Cortex of kidney (tissue), 1 donor: ENCODE data around the gene PPM1K.

Source experiments
- DNase-seq: peaks from one replicate; lab custom pipeline; 2025; lab: John Stamatoyannopoulos, UW

The PPM1K gene

GRCh38 chr4:88217169-88217568 lies 67.2 kb downstream of the PPM1K start:
- DNase-seq, result no peak

- no peak for DNase-seq
Observed at GRCh38 chr4:88216395-88216794, 68.0 kb downstream of the PPM1K start.

DNA sequence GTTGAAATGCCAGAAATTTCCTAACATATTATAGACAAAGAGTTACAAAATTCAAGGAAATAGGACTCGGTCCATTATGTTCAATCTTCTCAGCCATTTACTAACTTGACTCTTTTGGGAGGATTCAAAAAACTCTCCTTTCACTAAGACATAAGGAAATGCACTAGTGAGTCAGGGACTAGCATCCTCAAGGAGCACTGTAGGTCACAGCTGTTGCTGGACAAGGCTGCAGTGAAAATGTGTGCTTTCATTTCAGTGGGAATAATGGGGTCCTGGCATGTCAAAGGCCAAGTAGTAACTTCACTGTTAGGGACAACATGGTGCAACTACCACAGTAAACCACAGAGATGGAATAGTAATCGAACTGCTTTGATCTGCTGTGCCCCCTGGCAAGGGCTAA lies 69.0 kb downstream of the PPM1K start:
- DNase-seq, result no peak

DNA sequence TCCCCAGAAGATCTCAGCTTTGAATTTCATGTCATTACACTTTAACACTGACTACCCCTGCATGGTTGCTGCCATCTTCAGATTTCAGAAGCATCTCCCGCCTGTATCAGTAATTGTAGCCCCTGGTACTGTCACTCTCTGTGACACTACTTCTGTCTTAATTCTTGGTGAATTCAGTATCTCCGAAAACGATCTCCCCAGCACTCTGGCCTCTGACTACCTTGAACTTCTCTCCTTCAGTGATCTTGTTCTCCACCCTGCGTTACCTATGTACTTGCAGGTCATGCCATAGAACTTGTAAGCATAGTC lies 72.2 kb downstream of the PPM1K start:
- no peak for DNase-seq

DNA sequence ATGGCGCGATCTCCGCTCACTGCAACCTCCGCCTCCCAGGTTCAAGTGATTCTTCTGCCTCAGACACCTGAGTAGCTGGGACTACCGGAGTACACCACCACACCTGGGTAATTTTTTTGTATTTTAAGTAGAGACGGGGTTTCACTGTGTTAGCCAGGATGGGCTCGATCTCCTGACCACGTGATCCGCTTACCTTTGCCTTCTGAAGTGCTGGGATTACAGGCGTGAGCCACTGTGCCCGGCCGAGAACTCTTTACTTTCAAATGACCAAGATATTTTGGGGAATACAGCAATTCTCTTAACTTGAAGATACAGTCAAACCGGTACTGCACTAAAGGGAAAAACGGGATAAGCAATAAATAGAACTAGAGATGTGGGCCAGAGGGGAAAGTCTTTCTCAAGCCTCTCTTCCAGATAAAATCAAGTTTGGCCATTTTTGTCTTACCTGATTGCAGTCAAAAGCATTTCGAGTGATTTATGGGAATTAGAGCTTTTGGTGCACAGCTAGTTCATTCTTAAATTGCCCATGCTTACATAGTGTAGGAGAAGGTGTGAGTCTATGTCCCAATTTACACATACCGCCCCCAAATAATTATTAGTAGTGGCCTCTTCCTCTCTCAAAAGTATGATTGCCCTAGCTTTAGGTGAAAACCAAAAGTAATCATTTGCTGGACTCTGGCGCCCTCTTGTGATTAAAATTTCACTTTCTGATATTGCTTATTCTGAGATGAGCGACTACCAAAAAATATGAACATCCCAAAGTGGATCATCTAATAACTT lies 72.7 kb downstream of the PPM1K start:
- no peak for DNase-seq

- DNase-seq, result no peak
Observed at GRCh38 chr4:88208156-88208555, 76.2 kb downstream of the PPM1K start.
